GM13976 (cell line): Measurements from ENCODE around the gene RAVER1.
A peak's percentile ranks its signal among the peaks of the same experiment; 100 is the strongest.
"Not testable (repeated sequence)": the region's sequence is repeated elsewhere in the genome, so short reads cannot be mapped to it uniquely, and the experiment has no call there.

Source experiments
- DNase-seq: peaks from one replicate; pipeline ENCODE4 v3.0.0; 2012; ENCODE audit warnings: low spot score
- in situ Hi-C: fragments of 300-500 bp; cut with MboI; formaldehyde crosslinking; loops from one replicate; pipeline ENCODE4 v1.12.0; 2022; ENCODE audit warnings: low sequenced_read_pairs, mixed read lengths, inconsistent platforms; ENCODE audit not compliant: unreplicated experiment
- TF ChIP-seq, protein P1 (sequence below): IDR thresholded peaks from 2 replicates; pipeline ENCODE4 v1.5.1; 2012; ENCODE audit warnings: borderline replicate concordance, mild to moderate bottlenecking; ENCODE audit not compliant: insufficient read depth; ENCODE audit errors: extremely low read depth, missing control alignments, control extremely low read depth

The RAVER1 gene

DNA sequence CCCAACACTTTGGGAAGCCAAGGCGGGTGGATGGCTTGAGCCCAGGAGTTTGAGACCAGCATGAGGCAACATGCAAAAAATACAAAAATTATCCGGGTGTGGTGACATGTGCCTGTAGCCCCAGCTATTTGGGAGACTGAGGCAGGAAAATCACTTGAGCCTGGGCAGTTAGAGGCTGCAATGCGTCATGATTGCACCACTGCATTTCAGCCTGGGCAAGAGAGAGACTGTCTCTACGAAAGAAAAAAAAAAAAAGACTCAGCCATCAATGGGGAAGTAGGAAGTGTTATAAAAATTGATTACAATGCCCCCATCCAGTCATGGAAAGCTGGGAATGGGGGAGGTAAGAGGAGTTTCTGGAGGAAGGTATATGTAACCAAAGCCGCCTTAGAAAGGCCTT is 41.6 kb upstream of the RAVER1 start:
- in situ Hi-C loops = loop anchor here (25.0 kb wide), 1 partner anchor 438 kb away; the partner anchor contains the start of gene OLFM2
- TF ChIP-seq, protein P1, sequence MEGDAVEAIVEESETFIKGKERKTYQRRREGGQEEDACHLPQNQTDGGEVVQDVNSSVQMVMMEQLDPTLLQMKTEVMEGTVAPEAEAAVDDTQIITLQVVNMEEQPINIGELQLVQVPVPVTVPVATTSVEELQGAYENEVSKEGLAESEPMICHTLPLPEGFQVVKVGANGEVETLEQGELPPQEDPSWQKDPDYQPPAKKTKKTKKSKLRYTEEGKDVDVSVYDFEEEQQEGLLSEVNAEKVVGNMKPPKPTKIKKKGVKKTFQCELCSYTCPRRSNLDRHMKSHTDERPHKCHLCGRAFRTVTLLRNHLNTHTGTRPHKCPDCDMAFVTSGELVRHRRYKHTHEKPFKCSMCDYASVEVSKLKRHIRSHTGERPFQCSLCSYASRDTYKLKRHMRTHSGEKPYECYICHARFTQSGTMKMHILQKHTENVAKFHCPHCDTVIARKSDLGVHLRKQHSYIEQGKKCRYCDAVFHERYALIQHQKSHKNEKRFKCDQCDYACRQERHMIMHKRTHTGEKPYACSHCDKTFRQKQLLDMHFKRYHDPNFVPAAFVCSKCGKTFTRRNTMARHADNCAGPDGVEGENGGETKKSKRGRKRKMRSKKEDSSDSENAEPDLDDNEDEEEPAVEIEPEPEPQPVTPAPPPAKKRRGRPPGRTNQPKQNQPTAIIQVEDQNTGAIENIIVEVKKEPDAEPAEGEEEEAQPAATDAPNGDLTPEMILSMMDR = no peak
- DNase-seq = no peak

DNA sequence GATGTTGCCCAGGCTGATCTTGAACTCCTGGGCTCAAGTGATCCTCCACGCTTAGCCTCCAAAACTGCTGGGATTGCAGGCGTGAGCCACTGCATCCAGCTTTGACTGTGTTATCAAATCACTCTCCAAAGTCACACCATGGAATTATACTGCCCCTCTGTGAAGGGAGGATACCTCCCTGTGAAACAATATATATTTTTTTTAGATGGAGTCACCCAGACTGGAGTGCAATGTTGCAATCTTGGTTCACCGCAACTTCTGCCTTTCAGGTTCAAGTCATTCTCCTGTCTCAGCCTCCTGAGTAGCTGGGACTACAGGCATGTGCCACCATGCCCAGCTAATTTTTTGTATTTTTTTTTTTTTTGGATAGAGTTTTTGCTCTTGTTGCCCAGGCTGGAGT is 39.4 kb upstream of the RAVER1 start:
- DNase-seq = no peak
- in situ Hi-C loops = no loop called here
- TF ChIP-seq, protein P1 = no peak

DNA sequence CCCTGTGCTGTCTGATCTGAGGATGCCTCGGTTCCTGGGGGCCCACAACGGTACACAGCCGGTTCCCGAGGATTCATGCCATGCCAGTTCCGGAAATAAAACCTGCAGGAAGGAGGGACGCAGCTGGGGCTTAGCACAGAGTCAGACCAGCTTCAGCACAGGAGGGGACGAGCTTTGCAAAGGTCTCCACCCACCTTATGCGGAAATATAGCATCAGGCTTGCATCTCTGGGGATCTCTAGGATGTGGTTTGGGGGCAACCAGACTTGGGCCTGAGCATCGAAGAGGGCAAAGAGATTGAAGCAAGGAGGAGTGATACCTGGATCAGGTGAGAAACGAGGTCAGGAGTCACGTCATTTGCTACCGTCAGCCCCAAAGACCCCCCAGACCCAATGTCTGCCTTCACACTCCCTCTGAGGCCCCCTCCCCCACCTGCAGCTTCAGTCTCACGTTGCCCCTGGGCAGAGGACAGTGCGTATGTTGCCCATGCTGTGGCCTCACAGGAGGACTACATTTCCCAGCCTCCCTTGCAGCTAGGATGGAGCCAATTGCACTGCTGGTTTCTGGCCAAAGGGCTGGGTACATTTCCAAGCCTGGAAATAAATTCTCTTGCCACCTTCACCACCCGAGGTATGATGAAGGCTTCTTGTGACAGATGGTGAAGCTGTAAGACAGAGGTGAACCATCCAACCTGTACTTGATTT is 34.9 kb upstream of the RAVER1 start:
- TF ChIP-seq, protein P1 = no peak
- peak; percentile 18 for DNase-seq
- in situ Hi-C loops = no loop called here

DNA sequence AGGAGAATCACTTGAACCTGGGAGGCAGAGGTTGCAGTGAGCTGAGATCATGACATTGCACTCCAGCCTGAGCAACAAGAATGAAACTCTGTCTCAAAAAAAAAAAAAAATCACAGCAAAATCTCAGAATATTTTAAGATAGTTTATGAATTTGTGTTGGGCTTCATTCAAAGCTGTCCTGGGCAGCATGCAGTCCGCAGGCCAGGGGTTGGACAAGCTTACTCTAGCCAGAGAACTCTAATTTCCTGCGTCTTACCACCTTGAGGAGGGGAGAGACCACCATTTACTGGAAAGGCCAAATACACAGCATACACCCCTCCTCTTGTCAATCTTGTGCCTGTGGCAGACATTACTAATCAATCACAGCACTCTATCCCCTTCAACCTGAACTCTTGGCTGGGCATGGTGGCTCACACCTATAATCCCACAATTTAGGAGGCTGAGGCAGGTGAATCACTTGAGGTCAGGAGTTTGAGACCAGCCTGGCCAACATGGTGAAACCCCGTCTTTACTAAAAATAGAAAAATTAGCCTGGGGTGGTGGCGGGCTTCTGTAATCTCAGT is 33.7 kb upstream of the RAVER1 start:
- in situ Hi-C loops, DNase-seq: not testable (repeated sequence)

DNA sequence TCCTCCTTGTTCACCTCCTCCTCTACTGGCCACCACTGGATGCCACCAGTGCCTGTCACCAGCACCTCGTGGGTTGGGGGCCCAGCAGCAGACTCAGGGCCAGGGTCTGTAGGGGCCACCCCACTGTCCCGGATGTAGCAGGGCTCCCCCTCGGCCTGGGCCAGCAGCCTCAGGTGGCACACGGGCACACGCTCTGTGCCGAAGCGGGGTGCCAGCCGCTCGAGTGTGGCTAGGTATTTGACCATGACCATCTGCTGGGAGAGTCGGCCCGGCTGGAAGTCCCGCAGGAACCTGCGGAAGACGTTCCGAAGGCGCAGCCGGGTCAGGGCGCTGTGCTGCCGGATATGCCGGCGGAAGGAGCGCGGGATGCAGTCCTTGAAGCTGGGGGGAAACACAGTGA is 32.2 kb upstream of the RAVER1 start:
- TF ChIP-seq, protein P1 = no peak
- DNase-seq = no peak
- in situ Hi-C loops = no loop called here

DNA sequence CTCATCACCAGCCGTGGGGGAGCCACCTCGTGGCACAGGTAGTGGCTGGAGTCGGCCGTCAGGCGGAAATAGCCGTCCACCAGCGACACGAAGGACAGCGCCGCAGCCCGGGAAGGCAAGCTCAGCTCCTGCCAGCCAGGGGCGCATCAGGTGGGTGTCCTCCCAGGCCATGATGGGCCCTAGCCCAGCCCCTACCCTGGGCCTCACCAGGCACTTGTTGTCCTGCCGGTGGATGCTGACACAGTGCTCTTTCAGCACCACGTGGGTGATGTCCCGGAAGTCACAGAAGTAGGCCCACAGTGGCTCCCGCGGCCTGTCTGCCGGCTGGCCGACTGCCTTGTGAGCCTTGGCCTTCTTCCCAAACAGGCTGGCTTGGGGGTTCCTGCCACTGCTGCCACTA is 31.3 kb upstream of the RAVER1 start:
- in situ Hi-C loops = no loop called here
- TF ChIP-seq, protein P1 = no peak
- DNase-seq = no peak

DNA sequence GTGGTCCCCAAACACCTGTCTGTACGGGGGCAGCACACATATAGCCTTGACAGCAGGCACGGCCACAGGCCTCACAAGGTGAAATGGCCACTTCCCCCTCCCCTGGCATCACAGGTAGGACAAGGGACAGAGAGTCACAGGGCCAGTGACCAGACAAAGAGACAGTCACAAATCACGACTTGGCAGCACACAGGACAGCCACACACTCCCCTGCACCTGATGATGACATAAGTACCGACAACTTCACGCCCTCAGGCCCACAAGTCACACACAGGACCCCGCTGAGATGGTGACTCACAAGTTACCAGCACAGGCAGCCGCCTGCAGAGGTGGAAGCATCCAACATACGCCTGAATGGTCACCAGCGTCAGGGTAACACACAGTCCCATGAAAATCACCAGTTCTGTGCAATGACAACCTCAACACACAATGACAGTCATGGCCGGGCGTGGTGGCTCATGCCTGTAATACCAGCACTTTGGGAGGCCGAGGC is 30.5 kb upstream of the RAVER1 start:
- TF ChIP-seq, protein P1 = no peak
- no peak for DNase-seq

More for the DNA sequence above, 30.5 kb upstream of the RAVER1 start:
- in situ Hi-C loops = no loop called here
